ENCODE data around the gene ZSCAN2.

ZSCAN2 gene

GRCh38 chr15:84598993-84599392 is 1.8 kb upstream of the ZSCAN2 start:
- DNase-seq (ENCODE audit: low read depth) = no peak

DNA sequence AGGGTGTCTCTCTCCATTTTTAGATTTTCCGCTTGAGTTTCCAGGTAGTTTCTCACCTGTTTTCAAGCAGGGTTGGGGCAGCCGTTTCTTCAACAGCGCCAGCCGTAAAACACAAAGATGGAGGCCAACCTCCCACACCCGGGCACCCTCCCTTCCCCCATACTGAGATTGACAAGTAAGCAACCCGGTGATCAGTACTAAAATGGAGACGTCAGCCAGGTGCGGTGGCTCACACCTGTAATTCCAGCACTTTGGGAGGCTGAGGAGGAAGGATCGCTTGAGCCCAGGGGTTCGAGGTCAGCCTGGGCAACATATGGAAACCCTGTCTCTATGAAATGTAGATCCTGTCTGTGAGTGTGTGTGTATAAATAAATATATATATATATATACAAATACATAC is 903 bp upstream of the ZSCAN2 start:
- DNase-seq (ENCODE audit: low read depth) = no peak

- DNase-seq (ENCODE audit: low read depth) = peak; percentile 62
These were observed 500 bp upstream of the ZSCAN2 start for GRCh38 chr15:84600331-84600686.

GRCh38 chr15:84601555-84601838 is 688 bp downstream of the ZSCAN2 start:
- DNase-seq (ENCODE audit: low read depth) = no peak

DNA sequence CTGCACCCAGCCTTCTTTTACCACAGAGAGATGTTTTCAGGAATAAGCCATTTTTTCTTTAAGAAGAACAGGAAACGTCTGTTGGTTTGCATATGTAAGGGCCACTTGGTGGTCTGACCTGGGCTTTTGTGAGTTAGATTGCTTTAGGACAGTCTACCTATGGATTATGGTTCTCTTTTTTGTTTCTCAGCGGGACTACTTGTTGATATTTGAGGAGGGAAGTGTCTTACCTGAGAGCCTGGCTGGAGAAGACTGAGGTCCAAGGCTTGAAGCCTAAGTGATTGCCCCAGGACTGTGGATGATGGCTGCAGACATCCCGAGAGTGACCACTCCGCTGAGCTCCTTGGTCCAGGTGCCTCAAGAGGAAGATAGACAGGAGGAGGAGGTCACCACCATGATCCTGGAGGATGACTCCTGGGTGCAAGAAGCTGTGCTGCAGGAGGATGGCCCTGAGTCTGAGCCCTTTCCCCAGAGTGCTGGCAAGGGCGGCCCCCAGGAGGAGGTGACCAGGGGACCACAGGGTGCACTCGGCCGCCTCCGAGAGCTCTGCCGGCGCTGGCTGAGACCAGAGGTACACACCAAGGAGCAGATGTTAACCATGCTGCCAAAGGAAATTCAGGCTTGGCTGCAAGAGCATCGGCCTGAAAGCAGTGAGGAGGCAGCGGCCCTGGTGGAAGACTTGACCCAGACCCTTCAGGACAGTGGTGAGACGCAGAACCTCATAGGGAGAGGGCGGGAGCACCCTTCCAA is 3.0 kb downstream of the ZSCAN2 start:
- DNase-seq (ENCODE audit: low read depth) = no peak

DNA sequence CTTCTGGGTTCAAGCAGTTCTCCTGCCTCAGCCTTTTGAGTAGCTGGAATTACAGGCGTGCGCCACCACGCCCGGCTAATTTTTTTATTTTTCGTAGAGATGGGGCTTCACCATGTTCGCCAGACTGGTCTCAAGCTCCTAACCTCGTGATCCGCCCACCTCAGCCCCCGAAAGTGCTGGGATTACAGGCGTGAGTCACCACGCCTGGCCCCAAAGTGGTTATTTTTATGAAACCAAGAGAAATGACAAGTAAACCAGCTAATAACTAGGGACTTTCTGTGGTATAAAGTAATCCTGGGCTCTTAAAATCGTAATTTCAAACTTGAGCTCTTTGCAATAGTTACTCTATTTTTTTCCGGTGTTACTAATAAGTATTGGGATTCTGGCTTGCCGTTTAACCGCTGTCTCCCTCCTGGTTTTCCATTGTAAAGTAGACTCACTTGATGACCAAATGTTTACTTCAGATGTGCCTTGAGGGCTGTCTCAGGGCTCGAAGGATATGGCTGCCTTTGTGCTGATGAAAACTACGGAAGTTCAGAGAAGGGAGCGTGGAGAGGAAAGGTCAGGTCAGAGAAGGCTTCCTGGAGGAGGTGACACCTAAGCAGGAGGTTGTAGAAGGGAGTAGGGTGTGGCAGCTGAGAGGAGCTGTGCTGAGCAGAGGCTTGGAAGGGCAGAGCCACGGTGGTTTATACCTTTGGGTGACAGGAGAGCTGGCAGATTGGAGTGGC is 4.2 kb downstream of the ZSCAN2 start:
- DNase-seq (ENCODE audit: low read depth) = no peak

GRCh38 chr15:84605554-84605882 is 4.7 kb downstream of the ZSCAN2 start:
- DNase-seq (ENCODE audit: low read depth) = no peak

GRCh38 chr15:84606653-84607120 is 5.9 kb downstream of the ZSCAN2 start:
- DNase-seq (ENCODE audit: low read depth) = no peak

DNA sequence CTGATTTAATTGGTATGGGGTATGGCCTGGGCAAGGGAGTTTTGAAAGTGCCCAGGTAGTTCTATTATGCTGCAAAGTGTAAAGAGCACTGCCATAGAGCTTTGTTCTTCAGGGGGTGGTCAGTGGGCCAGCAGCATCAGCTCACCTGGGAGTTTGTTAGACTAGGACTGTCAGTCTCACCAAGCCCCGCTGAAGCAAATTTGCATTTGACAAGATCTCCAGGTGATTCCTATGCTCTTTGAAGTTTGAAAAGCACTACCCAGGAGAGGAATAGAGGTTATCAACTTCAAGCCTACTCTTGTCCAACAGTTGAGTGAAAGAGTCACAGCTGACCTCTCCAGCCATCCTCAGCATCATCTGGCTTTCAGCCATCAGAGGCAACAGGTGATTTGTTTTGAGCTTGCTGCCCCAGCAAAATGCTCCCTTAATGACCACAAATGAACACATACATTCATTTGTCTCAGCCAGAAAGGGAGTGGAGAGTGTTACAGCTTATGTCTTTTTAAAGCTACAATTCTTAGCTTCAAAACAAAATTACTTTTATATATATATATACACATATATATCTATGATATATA is 8.0 kb downstream of the ZSCAN2 start:
- no peak for DNase-seq (ENCODE audit: low read depth)

GRCh38 chr15:84609818-84610525 is 9.2 kb downstream of the ZSCAN2 start:
- no peak for DNase-seq (ENCODE audit: low read depth)

- no peak for DNase-seq (ENCODE audit: low read depth)
These were observed 10.8 kb downstream of the ZSCAN2 start for GRCh38 chr15:84611631-84612030.

- DNase-seq (ENCODE audit: low read depth) = no peak
These were observed 15.4 kb downstream of the ZSCAN2 start for GRCh38 chr15:84616235-84616634.

DNA sequence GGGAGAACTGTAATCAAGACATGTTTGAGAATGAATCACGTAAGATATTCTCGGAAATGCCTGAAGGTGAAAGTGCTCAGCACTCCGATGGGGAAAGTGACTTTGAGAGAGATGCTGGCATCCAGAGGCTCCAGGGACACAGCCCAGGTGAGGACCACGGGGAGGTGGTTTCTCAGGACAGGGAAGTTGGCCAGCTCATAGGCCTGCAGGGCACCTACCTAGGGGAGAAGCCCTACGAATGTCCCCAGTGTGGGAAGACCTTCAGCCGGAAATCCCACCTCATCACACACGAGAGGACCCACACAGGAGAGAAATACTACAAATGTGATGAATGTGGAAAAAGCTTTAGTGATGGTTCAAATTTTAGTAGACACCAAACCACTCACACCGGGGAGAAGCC is 19.8 kb downstream of the ZSCAN2 start:
- no peak for DNase-seq (ENCODE audit: low read depth)

DNA sequence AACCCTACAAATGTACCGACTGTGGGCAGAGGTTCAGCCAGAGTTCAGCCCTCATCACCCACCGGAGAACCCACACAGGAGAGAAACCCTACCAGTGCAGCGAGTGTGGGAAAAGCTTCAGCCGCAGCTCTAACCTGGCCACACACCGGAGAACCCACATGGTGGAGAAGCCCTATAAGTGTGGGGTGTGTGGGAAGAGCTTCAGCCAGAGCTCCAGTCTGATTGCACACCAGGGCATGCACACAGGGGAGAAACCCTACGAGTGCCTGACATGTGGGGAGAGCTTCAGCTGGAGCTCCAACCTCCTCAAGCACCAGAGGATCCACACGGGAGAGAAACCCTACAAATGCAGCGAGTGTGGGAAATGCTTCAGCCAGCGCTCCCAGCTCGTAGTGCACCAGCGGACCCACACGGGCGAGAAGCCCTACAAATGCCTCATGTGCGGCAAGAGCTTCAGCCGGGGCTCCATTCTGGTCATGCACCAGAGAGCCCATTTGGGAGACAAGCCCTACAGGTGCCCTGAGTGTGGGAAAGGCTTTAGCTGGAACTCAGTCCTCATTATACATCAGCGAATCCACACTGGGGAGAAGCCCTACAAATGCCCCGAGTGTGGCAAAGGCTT is 20.7 kb downstream of the ZSCAN2 start:
- DNase-seq (ENCODE audit: low read depth) = no peak

DNA sequence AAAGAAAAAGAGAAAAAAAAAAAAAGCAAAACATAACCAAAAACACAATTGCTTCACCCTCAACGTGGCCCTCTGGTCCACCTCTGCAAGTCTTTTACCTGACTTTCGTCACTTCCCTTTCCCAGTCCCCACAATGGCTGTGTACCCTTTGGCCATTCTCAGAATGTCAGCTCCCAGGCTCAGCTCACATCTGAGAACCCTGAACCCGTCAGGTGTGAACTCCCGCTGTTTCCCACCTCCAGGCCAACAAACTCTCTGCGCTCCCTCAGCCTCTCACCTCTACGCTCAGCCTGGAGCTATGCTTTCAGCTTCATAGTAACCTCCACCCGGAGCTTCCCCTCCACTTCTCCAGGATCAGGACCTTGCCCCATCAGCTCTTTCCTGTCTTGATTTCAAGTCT is 23.6 kb downstream of the ZSCAN2 start:
- no peak for DNase-seq (ENCODE audit: low read depth)

- DNase-seq (ENCODE audit: low read depth) = no peak
These were observed 24.3 kb downstream of the ZSCAN2 start for GRCh38 chr15:84625123-84625522.

DNA sequence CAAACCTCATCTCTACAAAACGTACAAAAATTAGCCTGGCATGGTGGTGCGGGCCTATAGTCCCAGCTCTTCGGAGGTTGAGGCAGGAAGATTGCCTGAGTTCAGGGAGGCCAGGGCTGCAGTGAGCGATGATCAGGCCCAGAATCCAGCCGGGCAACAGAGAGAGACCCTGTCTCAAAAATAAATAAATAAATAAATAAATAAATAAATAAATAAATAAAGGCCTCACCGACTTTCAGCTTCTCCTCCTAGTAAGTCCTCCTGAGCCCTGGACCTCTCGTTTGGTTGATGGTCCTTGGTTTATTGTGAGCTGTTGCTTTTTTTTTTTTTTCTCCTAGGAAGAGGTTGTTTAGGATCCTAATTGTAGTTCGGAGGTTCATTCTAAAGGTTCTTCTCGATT is 28.2 kb downstream of the ZSCAN2 start:
- DNase-seq (ENCODE audit: low read depth) = no peak

DNA sequence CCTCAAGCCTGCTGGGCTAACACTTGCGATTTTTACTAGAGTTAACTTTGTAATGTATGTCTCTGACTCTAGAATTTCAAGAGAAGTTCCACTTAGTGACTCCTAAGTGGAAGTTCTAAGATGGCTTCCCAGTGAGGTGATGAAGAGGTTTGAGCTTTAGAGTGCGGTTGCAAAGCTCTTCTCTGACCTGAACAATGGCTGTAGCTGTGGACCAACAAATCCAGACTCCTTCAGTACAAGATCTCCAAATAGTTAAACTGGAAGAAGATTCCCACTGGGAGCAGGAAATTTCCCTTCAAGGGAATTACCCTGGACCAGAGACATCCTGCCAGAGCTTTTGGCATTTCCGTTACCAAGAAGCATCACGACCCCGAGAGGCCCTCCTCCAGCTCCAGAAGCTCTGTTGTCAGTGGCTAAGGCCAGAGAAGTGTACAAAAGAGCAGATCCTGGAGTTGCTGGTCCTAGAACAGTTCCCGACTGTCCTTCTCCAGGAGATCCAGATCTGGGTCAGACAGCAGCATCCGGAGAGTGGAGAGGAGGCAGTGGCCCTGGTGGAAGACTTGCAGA is 31.0 kb downstream of the ZSCAN2 start:
- no peak for DNase-seq (ENCODE audit: low read depth)

DNA sequence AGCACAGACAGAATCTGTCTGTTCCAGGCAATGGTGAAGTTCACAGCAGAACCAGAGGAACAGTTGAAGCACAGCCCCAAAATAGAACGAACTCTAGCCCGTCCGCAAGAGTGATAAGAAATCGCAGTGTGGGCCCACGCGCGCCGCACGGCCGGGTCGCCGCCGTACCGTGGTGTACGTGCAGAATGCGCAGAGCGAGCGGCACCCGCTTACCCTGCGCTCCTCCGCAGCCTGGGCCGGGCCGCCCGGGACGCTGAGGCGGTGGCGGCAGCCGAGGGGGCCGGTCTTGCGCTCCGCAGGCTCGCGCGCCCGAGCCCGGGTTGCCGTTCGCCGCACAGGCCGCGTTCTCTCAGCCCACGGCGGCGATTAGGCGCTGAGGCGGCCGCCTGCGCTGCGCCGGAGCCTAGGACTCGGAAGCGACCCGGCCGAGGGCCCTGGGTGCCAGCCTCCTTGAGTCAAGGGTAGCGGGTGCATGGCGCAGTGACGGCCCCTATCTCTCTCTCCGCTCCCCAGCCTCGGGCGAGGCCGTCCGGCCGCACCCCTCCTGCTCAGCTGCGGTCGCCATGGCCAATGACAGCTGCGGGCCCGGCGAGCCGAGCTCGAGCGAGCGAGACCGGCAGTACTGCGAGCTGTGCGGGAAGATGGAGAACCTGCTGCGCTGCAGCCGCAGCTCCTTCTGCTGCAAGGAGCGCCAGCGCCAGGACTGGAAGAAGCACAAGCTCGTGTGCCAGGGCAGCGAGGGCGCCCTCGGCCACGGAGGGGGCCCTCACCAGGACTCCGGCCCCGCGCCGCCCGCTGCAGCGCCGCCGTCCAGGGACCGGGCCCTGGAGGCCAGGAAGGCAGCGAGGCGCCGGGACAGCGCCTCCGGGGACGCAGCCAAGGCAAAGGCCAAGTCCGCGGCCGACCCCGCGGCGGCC is 32.8 kb downstream of the ZSCAN2 start:
- peak; percentile 48 for DNase-seq (ENCODE audit: low read depth)

- no peak for DNase-seq (ENCODE audit: low read depth)
These were observed 33.5 kb downstream of the ZSCAN2 start for GRCh38 chr15:84634228-84634837.

DNA sequence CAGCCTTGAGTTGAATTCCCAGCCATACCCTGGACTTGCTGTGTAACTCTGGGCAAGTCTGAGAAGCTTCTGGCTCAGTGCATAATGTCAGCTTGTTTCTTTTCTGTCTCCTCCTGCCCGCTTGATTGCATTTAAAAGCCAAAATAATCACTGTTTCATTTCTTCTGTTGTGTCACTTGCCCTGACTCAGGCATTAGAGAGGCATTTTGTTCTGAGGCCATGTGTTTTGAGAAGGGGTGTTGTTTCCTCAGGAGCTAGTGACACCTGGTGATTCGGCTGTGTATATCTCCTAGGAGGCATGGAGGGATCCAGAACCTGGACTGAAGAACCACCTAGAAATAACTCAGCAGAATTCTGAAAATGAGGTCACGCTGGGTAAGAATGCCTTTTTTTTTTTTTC is 37.3 kb downstream of the ZSCAN2 start:
- DNase-seq (ENCODE audit: low read depth) = no peak
